ENCODE results near the gene ABLIM1. TPM values are rescaled to one million over a fixed set of nuclear protein-coding genes. Genes with fewer than 3 reads are reported as not detected.

ABLIM1 gene
- total RNA-seq, 4 donors from 2014 or later, result 56.9 to 108 (median 96.1) TPM

- intact Hi-C loops (cut with DNase I; ENCODE audit: low total_unique reads), result no loop called here
- no peaks in the 10 kb centered on the region for H3K9me3 ChIP-seq
- no peak for DNase-seq
- in situ Hi-C loops (cut with MboI; ENCODE audit: low pct_ligation_motif_present in 1 of 4, low pct_unique_long_range_greater_than_20kb in 1 of 4, low sequenced_read_pairs in 3 of 4), result loop anchor here in 2 of 4 donors (25.0 kb wide), 1 partner anchor 115 kb away; no protein-coding TSS in a partner anchor
- TF ChIP-seq POLR2AphosphoS5 (IDR thresholded peaks at IDR 0.05) (no peak), EP300 (IDR thresholded peaks at IDR 0.05; ENCODE audit: low read depth) (no peak), POLR2A (IDR thresholded peaks at IDR 0.05) (no peak), CTCF (IDR thresholded peaks at IDR 0.05) (no peak)
- no peaks in the 10 kb centered on the region for H3K4me1 ChIP-seq
- no peaks in the 10 kb centered on the region for H3K27me3 ChIP-seq
- no peak overlapping the region for H3K4me3 ChIP-seq
- 79% methylated on average over 9 of the region's 9 CpGs; no CpG with 5 or more reads in 1 of the 2 donors for WGBS, 2 donors (ENCODE audit: low coverage in 1 of 2)
- no peak overlapping the region for H3K27ac ChIP-seq
- H3K36me3 ChIP-seq, result no peaks in the 10 kb centered on the region
These were observed 230.8 kb downstream of the ABLIM1 start for GRCh38 chr10:114427124-114427852.

- DNase-seq, result no peak
- H3K36me3 ChIP-seq, result no peaks in the 10 kb centered on the region
- H3K9me3 ChIP-seq, result no peaks in the 10 kb centered on the region
- no peak for TF ChIP-seq EP300 (IDR thresholded peaks at IDR 0.05; ENCODE audit: low read depth)
- no peak for TF ChIP-seq POLR2A (IDR thresholded peaks at IDR 0.05)
- TF ChIP-seq POLR2AphosphoS5 (IDR thresholded peaks at IDR 0.05), result no peak
- TF ChIP-seq CTCF (IDR thresholded peaks at IDR 0.05), result no peak
- no peak overlapping the region for H3K27ac ChIP-seq
- intact Hi-C loops (cut with DNase I; ENCODE audit: low total_unique reads) (no loop called here), in situ Hi-C loops (cut with MboI; ENCODE audit: low pct_ligation_motif_present in 1 of 4, low pct_unique_long_range_greater_than_20kb in 1 of 4, low sequenced_read_pairs in 3 of 4) (loop anchor here in 2 of 4 donors (25.0 kb wide), 1 partner anchor 114 kb away; no protein-coding TSS in a partner anchor)
- no peaks in the 10 kb centered on the region for H3K27me3 ChIP-seq
- WGBS, 2 donors (ENCODE audit: low coverage in 1 of 2), result 69 to 74% methylated on average over 5 of the region's 5 CpGs
- H3K4me1 ChIP-seq, result no peaks in the 10 kb centered on the region
- H3K4me3 ChIP-seq, result no peak overlapping the region
These were observed 231.6 kb downstream of the ABLIM1 start for GRCh38 chr10:114426476-114426875.

- in situ Hi-C loops (cut with MboI; ENCODE audit: low pct_ligation_motif_present in 1 of 4, low pct_unique_long_range_greater_than_20kb in 1 of 4, low sequenced_read_pairs in 3 of 4) (no loop called here), intact Hi-C loops (cut with DNase I; ENCODE audit: low total_unique reads) (no loop called here)
- Histone ChIP-seq H3K4me3 (no peak overlapping the region), H3K9me3 (no peaks in the 10 kb centered on the region), H3K27ac (no peak overlapping the region), H3K36me3 (no peaks in the 10 kb centered on the region), H3K4me1 (no peaks in the 10 kb centered on the region), H3K27me3 (peaks cover 9% of the 10 kb centered on the region)
- 68 to 89% methylated on average over 3 to 4 of the region's 4 CpGs for WGBS, 2 donors (ENCODE audit: low coverage in 1 of 2)
- no peak for TF ChIP-seq POLR2A (IDR thresholded peaks at IDR 0.05)
- DNase-seq, result no peak
These were observed 237.1 kb downstream of the ABLIM1 start for GRCh38 chr10:114420811-114421485.

- TF ChIP-seq CTCF (IDR thresholded peaks at IDR 0.05) (no peak), EP300 (IDR thresholded peaks at IDR 0.05; ENCODE audit: low read depth) (no peak), POLR2A (IDR thresholded peaks at IDR 0.05) (no peak), POLR2AphosphoS5 (IDR thresholded peaks at IDR 0.05) (no peak)
- WGBS, 2 donors (ENCODE audit: low coverage in 1 of 2), result 84% methylated on average over 1 of the region's 1 CpG; no CpG with 5 or more reads in 1 of the 2 donors
- in situ Hi-C loops (cut with MboI; ENCODE audit: low pct_ligation_motif_present in 1 of 4, low pct_unique_long_range_greater_than_20kb in 1 of 4, low sequenced_read_pairs in 3 of 4), result no loop called here
- Histone ChIP-seq H3K4me3 (no peak overlapping the region), H3K36me3 (no peaks in the 10 kb centered on the region), H3K4me1 (peaks cover 0 to 5% (median 0%) of the 10 kb centered on the region in 4 donors), H3K27ac (no peak overlapping the region), H3K27me3 (peaks cover 9% of the 10 kb centered on the region), H3K9me3 (no peaks in the 10 kb centered on the region)
- no peak for DNase-seq
- intact Hi-C loops (cut with DNase I; ENCODE audit: low total_unique reads), result no loop called here
These were observed 240.0 kb downstream of the ABLIM1 start for GRCh38 chr10:114418109-114418508.

All from transverse colon (tissue), 4 donors.